ENCODE results near the gene MAP6D1.
A peak's percentile ranks its signal among the peaks of the same experiment; 100 is the strongest.
"Not testable (repeated sequence)": the region's sequence is repeated elsewhere in the genome, so short reads cannot be mapped to it uniquely, and the experiment has no call there.

The MAP6D1 gene

DNA sequence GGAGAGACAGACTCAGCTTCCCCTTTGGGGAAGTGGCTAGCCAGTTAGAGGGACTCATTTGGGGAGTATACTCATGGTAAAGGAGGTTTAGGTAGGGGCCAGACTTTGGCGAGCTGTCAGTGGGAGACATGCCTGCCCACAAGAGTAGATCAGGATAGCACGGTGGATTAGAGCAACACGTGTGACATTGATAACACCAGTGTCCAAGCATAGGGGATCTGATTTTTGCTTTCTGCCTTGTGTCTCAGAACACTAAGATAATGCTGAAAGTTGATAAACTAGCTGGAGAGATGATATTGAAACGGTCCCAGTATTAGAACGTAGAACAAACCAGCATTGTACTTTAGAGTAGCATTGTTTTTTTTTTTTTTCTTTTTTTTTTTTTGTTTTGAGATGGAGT is 25.9 kb downstream of the MAP6D1 start:
- no peak for DNase-seq (ENCODE audit: low read depth)

- no peak for DNase-seq (ENCODE audit: low read depth)
Observed at GRCh38 chr3:183797996-183798395, 27.4 kb downstream of the MAP6D1 start.

- DNase-seq (ENCODE audit: low read depth) = no peak
Observed at GRCh38 chr3:183796372-183796771, 29.0 kb downstream of the MAP6D1 start.

- no peak for DNase-seq (ENCODE audit: low read depth)
Observed at GRCh38 chr3:183794452-183794851, 30.9 kb downstream of the MAP6D1 start.

DNA sequence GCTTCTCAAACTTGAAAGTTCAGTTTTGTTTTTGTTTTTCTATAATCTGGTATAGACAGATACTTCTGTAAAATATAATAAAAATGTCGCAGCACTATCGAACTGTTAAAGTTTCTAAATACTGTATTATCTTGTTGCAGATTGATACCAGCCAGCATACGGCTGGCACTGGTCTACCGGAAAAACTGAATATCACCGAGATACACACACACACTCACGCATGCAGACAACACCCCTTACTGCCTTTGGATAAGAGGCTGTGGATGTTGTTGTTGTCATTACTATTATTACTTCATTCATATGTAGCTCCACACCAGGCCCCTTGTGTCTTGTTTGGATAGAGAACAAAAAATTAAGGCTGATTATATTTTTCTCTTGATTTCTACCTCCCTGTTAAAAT is 32.4 kb downstream of the MAP6D1 start:
- no peak for DNase-seq (ENCODE audit: low read depth)

DNA sequence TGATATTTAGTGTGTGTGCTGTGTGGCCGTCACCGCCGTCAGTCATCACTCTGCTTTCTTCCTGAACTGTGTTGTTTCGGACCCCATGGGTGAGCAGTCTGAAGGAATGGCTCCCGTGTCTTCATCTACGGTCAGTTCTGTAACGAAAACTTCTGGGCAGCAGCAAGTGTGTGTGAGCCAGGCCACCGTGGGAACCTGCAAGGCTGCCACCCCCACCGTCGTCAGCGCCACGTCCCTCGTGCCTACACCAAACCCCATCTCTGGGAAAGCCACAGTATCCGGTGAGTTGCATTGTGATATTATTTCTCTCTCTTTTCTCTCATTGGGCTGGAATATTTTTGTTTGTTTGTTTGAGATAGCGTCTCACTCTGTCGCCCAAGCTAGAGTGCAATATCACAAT is 34.7 kb downstream of the MAP6D1 start:
- DNase-seq (ENCODE audit: low read depth) = no peak

GRCh38 chr3:183789826-183790225 is 35.6 kb downstream of the MAP6D1 start:
- DNase-seq (ENCODE audit: low read depth) = no peak

DNA sequence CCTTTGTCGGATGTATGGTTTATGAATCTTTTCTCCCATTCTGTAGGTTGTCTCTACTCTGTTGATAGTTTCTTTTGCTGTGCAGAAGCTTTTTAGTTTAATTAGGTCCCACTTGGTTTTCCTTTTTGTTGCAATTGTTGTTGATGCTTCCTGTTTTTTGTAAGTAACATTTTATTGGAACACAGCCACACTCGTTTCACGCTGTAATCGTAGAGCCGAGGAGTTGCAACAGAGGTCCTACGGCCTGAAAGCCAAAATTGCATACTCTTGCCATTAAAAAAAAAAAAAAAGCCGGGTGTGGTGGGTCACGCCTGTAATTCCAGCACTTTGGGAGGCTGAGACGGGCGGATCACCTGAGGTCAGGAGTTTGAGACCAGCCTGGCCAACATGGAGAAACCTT is 40.9 kb downstream of the MAP6D1 start:
- DNase-seq (ENCODE audit: low read depth) = not testable (repeated sequence)

DNA sequence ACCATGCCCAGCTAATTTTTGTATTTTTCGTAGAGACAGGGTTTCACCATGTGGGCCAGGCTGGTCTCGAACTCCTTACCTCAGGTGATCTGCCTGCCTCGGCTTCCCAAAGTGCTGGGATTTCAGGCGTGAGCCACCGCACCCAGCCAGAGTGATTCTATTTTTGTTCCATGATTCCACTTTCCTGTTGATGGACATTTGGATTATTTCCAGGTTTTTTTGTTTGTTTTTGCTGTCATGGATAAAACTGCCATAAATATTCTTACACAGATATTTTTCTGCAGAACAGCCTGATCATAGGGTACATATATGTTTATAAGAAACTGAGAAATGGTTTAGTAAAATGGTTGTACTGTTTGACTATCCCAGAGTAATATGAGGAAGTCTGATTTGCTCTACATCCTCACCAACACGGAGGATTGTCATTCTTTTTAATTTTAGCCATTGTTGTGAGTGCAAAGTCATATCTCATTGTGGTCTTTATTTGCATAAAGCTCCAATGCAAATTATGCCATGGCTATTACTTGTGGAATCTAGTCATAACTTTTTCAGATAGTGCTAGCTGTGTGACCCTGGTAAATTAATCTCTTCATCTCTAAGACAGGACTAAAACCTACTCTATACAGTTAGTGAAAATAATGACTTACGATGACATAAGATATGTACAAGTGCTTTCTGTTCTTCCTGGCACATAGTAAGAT is 42.7 kb downstream of the MAP6D1 start:
- no peak for DNase-seq (ENCODE audit: low read depth)

DNA sequence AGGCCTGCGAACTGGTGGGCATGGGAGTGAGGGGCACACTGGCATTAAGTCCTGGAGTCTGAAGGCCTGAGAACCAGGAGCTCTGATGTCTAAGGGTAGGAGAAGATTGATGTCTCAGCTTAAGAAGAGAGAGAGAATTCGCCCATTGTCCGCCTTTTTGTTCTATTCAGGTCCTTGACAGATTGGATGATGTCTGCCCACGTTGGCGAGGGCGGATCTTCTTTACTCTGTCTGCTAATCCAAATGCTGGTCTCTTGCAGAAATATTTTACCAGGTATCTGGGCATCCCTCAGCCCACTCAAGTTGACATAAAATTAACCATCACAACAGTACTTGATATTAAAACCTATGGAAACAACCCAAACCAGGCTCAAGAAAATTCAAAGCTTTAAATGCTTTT is 44.1 kb downstream of the MAP6D1 start:
- DNase-seq (ENCODE audit: low read depth) = no peak

DNA sequence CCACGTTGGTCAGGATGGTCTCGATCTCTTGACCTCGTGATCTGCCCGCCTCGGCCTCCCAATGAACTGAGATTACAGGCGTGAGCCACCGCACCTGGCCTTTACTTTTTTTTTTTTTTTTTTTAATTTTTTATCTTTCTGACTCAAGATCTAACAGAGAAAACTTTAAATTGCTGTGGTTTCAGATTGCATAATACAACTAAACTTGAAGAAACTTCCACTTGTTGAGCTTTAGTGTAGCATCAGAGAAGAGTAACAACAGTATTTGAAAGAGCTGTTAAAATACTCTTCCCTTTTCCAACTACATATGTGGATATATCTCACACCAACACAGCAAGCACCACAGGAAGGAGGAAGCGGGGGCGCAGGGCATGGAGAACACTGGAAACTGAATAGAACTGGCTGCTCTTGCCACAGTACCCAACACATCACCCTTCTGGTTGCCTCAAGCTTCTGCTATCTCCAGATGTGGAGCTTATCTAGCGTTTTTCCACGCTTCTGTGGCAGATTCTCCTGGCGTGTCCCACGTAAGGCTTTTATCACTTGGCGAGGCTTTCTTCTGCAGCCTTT is 45.4 kb downstream of the MAP6D1 start:
- no peak for DNase-seq (ENCODE audit: low read depth)

- DNase-seq (ENCODE audit: low read depth) = no peak
Observed at GRCh38 chr3:183777016-183777618, 48.3 kb downstream of the MAP6D1 start.

GRCh38 chr3:183776451-183776850 is 48.9 kb downstream of the MAP6D1 start:
- not testable (repeated sequence) for DNase-seq (ENCODE audit: low read depth)

GRCh38 chr3:183775781-183776180 is 49.6 kb downstream of the MAP6D1 start:
- no peak for DNase-seq (ENCODE audit: low read depth)

- no peak for DNase-seq (ENCODE audit: low read depth)
Observed at GRCh38 chr3:183774631-183775030, 50.7 kb downstream of the MAP6D1 start.

DNA sequence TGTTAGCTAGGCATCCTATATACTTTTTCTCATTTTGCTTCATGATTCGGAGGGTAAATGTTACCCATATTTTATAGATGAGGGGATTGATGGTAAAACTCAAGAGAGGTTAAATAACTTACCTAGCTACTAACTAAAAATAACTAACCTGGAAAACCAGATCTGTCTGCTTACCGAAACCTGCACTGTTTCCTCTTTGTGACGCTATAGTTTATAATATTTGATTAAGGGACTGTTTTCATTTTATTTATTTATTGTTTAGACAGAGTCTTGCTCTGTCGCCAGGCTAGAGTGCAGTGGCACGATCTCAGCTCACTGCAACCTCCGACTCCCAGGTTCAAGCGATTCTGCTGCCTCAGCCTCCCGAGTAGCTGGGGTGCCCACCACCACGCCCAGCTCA is 55.9 kb downstream of the MAP6D1 start:
- DNase-seq (ENCODE audit: low read depth) = no peak

GRCh38 chr3:183768114-183768513 is 57.3 kb downstream of the MAP6D1 start:
- no peak for DNase-seq (ENCODE audit: low read depth)

DNA sequence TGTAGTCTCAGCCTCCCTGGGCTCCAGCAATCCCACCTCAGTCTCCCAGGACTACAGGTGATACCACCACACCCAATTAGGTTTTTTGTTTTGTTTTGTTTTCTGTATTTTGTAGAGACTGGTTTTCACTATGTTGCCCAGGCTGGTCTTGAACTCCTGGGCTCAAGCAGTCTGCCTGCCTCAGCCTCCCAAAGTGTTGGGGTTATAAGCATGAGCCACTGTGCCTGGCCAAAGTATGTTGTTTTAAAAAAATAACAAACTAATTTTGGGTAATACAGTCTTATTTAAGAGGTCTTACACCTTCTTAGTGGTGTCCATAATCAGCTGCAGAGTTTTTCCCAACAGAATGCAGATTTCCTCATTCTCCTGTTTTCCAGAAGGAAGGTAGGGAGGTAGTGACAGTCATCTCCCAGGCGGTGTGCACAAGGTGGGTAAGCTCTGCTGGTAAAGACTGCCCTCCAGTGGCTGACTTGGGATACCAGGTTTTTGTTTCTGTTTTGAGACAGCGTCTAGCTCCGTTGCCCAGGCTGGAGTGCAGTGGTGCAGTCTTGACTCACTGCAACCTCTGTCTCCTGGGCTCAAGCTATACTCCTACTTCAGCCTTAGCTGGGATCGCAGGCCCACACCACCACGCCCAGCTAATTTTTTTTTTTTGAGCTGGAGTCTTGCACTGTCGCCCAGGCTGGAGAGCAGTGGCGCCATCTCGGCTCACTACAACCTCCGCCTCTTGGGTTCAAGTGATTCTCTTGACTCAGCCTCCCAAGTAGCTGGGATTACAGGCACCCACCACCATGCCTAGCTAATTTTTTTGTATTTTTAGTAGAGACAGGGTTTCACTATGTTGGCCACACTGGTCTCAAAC is 58.4 kb downstream of the MAP6D1 start:
- peak; percentile 44 for DNase-seq (ENCODE audit: low read depth)

DNA sequence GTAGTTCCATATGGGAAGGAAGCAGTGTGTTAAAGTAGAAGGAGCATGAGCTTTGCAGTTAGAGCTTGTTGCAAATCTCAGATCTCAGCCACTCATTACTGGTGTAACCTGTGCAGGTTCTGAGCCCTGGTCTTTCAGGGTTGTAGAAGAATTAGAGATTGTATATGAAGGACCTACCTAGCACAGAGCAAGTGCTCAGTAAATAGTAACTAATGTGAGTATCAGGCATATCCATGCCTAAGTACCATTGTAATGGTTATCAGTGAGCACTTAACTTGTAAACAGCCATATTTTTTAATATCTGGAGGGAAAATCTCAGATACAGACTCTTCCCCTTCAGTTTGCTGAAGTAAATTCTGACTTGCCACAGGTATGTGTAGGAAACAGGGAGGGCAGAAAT is 59.3 kb downstream of the MAP6D1 start:
- no peak for DNase-seq (ENCODE audit: low read depth)
